Stimulated activated CD8-positive, alpha-beta memory T cell treated with anti-CD3 and anti-CD28 coated beads, Interleukin-15, amount 100 ng/mL, for 24 hours (primary cell): ENCODE data around the gene CXCR4.
"Not testable (repeated sequence)": the region's sequence is repeated elsewhere in the genome, so short reads cannot be mapped to it uniquely, and the experiment has no call there.

Experiments used
- DNase-seq: peaks from one replicate; pipeline ENCODE4 v3.0.0-alpha.2; 2020; ENCODE audit warnings: low read depth

CXCR4 gene

DNA sequence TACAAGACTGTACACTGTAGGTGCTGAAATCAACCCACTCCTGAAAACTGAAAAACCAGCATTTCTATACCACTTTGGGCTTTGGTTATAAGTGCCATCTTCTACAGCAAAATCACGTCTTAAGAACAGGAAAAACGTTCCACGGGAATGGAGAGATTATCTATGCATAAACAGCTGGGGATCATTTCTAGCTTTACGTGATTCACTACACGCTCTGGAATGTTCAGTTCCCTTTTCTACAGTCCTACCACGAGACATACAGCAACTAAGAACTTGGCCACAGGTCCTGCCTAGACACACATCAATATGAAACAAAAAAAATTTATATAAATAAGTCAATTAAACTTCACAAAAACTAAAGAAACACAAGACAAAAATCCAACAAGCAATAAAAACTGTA is 3.6 kb downstream of the CXCR4 start:
- no peak for DNase-seq

DNA sequence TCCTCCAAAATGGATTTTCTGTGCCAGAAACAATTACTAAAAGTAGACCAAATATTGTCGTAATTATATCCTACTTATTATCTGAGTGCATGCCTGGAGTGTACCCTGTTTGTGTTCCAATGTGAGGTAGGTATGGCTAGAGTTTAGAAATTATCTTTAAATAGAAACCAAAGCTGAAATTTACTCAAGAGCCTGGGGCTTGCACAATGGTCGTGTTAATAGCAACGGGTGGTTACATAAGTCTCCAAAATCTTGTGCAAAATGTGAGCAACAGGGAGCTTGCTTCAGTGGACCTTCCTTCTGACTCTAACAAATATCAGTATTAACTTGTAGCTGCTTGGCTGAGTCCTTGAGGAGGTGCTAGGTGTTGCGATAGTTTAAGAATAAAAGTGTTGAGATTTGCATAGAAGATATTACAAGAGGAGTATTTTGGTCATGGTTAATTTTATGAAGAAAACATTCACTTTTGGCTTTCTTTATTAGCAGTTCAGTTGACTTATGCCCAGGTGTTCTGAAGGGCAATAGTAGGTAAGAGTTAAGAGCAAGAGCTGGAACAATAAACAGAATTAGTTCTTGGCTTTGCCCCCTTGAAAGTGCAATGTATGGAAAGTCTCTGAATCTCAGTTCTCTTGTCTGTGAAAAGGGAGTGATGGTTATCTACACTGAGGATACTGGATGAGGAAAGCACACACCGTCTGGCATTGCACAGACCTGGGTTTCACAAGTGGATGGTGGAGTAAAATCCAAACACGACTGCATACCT is 4.6 kb downstream of the CXCR4 start:
- no peak for DNase-seq

DNA sequence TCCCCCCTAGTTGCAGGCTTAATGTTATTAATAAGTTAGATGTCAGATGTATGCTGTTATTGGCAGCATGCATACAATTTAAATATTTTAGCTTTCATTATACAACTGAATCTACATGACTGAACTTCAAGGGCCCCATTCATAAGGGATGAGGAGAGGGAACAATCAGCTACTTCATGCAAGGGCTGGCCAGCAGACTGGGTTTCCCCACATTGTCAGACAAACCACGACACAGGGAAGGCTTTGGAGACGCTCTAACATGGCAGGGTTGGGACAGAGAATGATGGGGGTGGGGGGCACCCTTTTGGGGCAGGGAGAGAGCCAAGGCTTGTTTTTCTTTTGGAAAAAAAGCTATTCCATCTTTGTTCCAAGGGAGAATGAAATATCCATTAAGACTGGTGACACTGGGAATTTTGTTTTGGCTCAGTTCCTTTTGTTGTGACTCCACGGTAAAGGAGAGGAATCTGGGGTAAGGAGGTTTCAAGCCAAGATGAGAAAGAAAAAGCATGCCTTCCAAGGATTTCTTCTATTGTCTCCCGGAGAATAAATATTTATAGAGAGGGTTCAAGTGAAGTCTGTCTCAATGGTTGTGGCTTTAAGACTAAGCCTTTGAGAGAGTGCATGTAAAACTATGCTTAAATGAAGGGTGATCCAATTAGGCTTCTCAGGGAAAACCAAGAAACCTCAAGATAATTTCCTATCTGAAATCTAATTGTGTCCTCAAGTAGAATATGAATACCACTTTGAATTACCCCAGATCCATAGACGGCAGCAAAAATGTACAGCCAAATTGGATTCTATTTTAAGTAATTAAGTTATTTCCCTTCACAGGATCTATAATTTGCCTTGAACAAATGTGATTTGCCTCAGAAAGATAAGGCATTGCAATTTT is 5.4 kb downstream of the CXCR4 start:
- no peak for DNase-seq

DNA sequence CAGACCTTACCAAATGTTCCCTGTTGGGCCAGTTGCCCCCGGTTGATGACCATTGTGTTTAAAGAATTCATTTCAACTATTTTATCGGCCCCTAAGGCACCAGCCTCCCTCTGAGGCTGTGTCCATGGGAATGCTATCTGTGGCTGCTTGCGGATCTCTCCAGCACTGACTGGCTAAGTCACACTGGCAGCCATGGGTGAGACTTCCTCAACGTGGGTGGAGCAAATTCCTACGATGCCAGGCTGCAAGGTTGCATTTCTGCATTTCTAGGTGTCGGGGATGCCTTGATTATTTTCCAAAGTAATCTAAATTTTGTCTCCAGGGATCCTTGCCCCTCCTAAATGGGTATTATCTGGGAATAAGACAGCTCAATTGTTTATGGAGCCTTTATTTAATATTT is 6.2 kb downstream of the CXCR4 start:
- DNase-seq, result no peak

DNA sequence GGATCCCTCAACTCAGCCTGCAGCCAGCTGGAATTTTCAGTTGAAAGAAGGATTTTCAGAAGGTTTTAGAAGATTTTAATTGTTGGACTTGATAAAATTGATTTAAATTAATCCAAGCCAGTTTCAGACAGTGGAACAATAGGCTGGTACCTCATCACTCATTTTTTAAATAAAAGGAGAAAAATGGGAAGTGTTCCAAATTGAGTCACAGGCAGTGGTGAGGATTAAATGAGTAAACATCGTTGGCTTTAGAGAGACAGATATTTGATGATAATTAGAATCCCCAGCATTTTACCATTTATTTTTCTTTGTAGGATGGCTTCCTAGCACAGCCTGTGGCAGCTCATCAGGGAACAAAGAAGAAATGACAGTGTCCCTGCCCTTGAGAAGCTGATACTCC is 7.4 kb downstream of the CXCR4 start:
- no peak for DNase-seq

DNA sequence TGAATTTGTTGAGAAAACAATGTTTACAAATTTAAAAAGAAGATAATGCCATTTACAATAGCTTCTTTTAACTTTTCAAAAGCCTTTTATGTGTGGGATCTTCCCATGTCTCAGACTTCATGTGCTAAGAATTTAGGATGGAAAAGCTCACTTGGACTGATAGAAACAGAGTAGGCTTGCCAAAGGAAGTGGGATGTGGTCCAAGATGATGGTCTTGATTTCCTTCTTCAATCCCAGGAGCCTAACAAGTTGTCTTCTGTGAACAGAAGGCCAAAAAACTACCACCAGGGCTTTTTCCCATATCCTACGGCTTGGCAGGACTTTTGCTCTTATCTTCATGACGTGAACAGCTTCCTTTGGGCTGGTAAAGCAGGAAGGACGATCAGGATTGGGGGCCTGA is 9.5 kb downstream of the CXCR4 start:
- DNase-seq, result no peak

DNA sequence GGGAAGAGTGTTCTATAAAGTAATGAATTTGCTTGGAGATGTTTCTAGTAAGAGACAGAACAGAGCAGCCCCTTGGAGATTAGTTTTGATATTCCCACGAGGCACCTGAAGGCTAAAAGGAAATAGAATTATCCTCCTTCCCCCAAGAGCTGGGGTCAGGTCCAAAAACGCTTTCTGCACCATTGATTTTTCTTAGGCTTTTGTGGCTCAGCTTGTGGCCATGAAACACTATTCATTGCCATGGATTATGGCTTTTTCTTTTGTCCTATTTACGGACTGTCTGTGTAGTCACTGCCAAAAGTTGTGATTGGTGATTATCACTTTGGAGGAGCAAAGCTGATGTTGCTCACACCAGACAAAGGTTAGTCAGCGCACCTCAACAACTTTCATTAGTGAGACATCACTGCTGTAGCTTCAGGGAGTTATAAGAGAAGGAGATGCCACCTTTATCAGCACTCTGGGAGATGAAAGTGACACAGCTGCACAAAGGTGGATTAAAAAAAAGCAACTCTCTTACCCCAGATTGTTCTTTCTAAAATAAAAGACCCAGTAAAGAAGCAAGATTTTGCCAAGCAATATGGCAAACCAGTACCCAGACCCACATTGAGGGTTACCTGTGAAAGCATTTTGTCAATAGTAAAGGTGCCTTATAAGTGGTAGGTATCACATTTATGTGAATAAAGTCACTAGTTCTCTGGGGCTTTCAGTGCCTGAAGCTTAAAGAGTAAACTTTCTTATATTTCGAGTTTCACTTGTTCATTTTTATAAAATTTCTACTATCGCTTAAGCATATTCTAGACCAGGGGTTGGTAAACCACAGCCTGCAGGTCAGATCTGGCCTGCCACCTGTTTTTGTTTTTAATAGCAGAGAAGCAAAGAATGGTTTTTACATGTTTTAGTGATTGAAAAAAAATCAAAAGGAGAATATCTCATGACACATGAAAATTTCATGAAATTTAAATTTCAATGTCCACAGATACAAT is 10.6 kb downstream of the CXCR4 start:
- DNase-seq, result no peak

DNA sequence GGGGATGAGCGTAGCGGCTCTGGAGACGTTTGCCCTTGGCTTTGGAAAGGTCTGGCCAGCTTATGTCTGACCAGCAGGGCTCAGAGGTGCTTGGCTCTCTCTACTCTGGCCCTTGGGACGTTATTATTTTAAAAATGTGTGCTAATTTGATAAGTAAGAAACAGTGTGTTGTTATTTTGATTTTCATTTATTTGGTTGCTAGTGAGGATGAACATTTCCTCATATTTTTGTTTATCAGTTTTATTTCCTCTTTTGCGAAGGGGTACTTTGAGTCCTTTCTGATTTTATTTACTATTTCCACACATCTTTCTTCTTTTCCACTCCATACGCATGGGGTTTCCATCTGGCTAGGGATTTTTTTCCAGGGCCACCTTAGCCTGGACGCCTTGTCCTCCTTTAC is 11.4 kb downstream of the CXCR4 start:
- DNase-seq, result no peak

DNA sequence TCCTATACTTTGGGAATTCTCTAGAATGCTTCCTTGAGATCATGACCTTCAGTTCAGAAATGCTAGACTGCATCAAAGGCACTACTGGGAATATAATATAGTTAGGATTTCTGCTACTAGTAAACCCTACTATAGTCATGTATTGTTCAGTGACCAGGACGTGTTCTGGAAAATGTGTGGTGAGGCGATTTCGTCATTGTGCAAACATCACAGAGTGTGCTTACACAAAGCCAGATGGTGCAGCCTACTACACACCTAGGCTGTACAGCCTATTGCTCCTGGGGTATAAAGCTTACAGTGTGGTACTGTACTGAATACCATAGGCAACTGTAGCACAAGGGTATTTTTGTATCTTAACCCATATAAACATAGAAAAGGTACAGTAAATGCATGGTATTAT is 13.0 kb downstream of the CXCR4 start:
- no peak for DNase-seq

DNA sequence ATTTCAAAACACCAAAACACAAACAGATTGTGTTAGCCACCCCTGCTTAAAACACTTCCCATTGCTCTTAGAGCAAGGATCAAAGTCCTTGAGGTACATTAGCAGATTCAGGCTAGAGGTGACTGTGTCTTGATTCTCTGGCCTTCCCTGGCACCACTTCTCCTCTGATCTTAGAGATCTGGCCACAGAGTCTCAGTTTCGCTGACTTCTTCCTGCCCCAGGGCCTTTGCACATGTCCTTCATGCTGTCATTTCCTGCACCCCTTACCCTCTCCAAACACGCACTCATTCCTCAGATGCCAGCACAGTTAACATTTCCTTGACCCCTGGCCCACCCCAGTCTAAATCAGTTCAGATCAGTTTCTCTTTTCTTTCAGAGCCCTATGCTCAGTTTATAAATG is 16.9 kb downstream of the CXCR4 start:
- DNase-seq, result no peak

DNA sequence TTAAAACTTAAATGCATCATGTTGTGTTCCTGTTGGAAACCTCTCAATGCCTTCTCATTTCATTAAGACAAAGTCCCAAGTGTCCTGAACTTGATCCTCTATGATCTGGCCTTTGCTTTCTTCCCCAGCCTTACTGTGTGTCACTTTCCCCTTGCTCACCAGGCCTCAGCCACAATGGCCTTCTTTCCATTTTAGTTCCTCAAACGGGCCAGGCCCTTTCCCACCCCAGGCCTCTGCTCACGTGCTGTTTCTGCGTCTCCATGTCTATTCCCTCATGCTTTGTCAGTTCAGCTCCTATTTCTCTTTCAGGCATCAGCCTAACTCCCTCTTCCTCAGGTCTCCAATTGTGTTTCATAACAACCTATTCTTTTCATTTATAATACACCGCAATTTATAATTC is 19.5 kb downstream of the CXCR4 start:
- no peak for DNase-seq

DNA sequence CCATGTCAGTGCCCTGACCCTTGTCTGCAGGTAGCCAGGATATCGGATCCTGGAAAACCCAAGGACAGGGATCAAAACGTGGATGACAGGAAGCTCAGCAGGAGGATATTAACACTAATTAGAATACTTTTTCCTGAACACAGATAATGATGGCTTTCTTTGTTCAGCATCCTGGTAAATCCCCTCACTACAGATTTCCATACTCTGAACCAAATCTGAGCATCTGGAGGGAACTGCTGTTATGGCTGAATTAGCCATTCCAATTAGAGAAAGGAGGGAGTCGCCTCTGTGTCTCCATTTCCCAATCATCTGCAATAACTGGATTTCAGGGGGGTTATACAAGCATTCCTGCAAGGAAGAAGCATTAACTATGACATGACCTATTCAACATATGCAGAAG is 24.4 kb downstream of the CXCR4 start:
- no peak for DNase-seq

DNA sequence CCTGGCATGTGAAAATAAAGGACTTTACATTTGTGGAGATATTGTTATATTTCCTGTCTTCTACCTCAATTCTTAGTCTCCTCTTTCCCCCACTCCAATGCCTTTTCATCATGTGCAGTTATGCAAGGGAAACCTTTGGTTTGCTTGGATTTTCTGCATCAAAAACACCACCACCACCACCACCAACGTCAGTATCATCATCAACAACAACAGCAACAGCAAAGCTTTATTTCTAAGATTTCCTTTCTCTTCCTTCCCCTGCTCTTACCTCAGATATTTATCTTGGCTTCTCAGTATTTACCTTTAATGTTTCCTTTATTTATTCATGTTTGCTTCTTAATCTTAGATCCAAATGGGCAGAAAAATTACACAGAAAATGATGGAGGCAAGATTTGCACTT is 26.1 kb downstream of the CXCR4 start:
- DNase-seq, result no peak

DNA sequence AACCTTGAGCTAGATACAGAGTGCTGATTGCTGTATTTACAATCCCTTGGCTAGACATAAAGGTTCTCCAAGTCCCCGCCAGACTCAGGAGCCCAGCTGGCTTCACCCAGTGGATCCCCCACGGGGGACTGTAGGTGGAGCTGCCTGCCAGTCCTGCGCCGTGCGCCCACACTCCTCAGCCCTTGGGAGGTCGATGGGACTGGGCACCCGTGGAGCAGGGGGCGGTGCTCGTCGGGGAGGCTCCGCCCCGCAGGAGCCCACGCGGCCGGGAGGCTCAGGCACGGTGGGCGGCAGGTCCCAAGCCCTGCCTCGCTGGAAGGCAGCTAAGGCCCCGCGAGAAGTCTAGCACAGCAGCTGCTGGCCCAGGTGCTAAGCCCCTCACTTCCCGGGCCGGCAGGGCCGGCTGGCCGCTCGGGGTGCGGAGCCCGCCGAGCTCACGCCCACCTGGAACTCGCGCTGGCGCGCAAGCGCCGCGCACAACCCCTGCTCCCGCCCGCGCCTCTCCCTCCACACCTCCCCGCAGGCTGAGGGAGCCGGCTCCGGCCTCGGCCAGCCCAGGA is 30.0 kb downstream of the CXCR4 start:
- not testable (repeated sequence) for DNase-seq

DNA sequence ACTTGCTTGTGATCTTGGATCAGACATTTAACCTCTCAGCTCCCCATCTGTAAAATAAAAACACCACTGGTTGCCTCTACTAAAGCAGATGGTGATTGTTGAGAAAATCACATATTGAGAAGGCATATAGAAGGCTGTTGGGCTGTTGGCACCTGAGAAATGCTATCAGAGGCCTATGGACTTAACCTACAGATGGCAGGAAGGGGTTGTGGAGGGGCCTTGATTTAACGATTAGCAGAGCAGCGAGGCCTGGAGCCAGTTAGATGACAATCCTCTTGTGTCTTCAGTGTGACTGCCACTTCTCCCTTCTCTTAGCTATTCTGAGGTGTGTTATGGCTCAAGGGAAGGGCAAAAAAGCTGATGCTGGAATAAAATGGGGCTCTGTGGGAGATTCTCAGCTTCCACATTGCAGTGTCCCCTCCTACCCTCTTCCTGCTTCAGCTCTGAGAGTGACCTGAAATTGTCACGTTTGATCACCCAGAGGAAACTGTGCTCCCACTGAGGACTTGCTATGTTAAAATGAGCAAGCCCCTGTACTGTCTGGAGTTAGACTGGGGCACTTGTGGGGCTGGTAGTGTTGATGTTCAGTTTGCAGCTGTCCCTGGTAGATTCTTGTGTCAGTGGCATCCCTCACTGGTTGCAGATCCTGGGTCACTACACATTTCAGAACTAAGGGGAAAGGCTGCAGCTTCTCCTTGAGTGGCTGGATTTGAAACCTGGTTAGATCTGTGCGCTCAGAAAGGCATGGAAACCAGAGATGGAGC is 31.5 kb downstream of the CXCR4 start:
- DNase-seq, result no peak

DNA sequence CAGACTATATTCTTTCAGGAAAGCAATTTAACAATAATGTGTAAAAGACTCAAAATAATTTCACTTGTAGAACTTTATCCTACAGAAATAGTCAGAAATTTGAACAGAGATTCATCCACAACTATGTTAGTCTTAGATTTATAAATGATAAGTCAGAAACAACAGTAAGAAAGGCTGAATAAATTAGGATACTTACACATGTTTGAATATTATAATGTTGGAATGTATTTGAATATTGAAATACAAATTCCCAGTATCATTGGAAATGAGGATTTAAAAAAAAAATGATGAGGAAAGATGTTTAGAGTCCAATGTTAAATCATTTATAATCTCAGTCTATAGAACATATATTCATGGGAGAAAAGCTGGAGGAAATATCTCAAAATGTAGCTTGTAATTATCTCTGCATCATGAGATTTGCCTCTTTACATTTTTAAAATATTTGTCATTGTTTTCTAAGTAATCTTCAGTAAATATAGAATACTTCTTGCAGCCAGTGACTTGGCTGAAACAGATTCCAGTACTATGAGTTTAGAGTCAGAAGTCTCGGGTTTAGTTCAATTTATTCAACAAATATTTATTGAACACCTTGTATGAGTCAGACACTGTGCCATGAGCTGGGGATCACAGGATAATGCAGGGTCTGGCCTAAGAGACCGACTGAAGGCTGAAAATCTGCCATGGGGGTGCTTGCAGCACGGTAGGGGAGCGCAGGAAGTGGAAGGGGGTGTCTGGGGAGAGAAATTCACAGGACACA is 32.3 kb downstream of the CXCR4 start:
- no peak for DNase-seq

DNA sequence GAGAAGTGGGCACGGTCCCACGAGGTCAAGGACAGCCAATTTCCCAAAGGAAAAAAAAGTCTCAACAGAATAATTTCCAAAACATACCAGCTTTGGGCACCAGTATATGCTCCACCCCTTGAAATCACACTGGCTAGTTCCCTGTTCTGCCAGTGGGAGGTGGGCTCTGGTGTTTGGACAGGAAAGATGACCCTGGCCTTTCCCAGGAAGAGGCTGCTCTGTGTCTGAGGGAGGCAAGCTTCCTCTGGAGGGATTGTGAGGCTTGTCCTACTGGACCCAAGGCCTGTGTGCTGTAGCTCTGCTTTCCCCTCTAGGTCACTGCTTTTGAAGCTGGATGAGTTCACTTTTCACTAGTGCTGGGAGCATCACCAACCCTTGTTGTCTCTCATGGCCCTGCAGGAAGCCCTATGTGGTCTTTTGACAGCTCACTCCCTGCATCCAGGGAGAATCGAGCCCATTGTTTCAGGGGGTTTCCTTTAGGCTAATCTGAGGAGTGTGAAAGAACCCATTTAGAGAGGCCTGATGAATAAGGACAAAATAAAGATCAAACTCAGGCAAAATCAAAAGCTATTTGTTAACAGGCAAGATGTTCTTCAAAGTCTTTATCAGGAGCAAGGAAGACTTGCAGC is 36.3 kb downstream of the CXCR4 start:
- DNase-seq, result no peak

DNA sequence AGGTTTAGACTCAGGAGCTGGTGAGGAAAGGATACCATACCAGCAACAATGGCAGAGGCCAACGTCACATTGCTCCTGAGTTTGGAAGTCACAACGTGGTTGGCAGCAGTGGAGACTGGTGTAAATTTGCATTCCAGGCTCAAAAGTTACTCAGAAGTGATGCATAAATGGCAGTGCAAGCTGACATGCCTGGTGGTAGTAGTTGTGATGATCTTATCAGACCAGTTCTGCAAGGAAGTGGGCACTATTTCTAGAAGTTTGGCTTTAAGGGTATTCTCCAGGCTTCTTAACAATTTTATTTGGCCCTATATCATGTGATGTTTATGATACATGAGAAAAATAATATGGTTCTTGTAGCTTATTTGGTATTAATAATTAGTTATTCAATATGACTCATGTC is 37.8 kb downstream of the CXCR4 start:
- no peak for DNase-seq

DNA sequence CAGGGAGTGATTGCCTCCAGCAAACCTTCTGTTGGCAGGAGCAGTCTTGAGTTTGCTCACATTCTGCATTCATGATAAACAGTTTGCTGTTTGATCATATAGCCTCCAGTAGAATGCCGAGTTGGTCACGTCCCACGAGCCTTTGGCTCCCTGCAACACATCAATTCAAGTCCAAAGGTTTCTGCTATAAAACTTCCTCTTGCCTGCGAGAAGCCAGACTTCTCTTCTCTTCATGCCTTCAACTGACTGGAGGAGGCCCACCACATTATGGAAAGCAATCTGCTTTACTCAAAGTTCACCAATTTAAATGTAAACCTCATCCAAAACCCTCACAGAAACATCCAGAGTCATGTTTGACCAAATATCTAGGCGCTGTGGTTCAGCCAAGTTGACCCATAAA is 40.8 kb downstream of the CXCR4 start:
- DNase-seq, result no peak

DNA sequence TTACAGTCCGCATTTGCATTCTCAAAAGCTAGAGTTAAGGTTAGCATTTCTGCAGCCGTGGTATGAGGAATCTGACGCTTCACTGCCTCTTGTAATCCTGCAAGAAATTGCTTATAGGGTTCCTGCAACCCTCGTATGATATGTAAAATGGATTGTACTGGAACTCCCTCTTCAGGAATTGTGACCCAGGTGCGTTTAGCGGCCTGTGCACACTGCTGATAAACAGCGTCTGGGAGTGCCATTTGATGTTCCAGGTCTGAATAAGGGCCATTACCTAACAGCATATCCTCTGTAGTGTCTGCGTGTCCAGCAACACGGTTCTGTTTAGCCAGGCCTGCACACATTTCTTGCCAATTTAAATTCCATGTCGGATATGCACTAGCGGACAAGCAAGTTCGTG is 42.5 kb downstream of the CXCR4 start:
- no peak for DNase-seq
